VCaP (cell line): ENCODE measurements around the gene ACP6.

Experiments
- H3K27ac ChIP-seq: fragments of 450-650 bp; 2 replicates; pipeline ENCODE4 v1.5.1; 2017
- TF ChIP-seq, protein P1 (sequence below): fragments of 450-650 bp; conservative IDR thresholded peaks from 2 replicates; pipeline ENCODE4 v1.5.1; 2017; ENCODE audit warnings: mild to moderate bottlenecking, moderate library complexity

Gene ACP6

GRCh38 chr1:147598621-147599361, 71.5 kb downstream of the ACP6 start:
- H3K27ac ChIP-seq, result peak overlapping the region; percentile 83
- TF ChIP-seq, protein P1, sequence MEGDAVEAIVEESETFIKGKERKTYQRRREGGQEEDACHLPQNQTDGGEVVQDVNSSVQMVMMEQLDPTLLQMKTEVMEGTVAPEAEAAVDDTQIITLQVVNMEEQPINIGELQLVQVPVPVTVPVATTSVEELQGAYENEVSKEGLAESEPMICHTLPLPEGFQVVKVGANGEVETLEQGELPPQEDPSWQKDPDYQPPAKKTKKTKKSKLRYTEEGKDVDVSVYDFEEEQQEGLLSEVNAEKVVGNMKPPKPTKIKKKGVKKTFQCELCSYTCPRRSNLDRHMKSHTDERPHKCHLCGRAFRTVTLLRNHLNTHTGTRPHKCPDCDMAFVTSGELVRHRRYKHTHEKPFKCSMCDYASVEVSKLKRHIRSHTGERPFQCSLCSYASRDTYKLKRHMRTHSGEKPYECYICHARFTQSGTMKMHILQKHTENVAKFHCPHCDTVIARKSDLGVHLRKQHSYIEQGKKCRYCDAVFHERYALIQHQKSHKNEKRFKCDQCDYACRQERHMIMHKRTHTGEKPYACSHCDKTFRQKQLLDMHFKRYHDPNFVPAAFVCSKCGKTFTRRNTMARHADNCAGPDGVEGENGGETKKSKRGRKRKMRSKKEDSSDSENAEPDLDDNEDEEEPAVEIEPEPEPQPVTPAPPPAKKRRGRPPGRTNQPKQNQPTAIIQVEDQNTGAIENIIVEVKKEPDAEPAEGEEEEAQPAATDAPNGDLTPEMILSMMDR, result no peak

DNA sequence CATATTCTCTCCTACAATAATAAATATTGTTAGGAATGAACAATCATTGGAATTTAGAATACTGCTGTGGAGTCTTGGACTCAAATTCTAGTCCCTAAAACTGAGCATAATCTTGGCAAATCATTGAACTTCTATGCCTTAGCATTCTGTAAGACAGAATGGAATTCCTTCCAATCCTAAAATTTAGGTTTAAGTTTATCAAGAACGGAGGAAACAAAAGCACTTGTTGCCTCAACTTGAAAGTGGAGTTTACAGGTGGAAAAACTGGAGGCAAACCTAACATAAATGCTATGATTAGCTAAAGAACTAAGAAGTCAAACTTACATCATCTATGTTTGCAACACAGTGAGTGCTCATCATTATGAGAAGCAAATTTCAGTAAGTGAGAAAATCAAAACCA, 73.3 kb downstream of the ACP6 start:
- no peak overlapping the region; the same call in 1 of the 2 replicates for H3K27ac ChIP-seq
- TF ChIP-seq, protein P1, result no peak
